ENCODE results near the gene IGSF9. TPM values are rescaled to one million over a fixed set of nuclear protein-coding genes. Genes with fewer than 3 reads are reported as not detected.

IGSF9 gene
- total and polyA plus RNA-seq, 2 of the 13 experiments (the other 11 are each of a cell fraction or from before 2014, with no cell fraction given), result 0.03 TPM; not detected in 1

DNA sequence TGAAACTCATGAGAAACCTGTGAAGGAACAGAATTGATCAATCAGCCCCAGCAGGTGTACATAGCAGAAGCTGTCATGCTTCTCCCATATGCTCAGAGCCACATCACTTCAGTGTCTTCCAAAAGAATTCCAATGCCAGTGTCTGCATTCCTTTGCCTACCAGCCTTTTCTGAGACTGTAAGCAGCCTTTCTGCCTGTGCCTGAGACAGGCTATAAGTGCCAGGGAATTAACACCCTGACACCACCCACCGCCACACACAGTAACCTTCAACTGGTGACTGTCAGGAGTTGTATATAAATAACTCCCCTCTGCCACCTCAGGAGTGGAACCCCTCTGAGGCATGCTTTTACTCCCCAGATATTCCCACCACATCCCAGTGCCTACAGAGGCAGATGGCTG is 46.7 kb upstream of the IGSF9 start:
- no peak overlapping the region for H3K27ac ChIP-seq (ENCODE audit: extremely low read length, insufficient read depth, low read length)

More for the DNA sequence above, 46.7 kb upstream of the IGSF9 start:
- Histone ChIP-seq H3K4me3 (replicated peaks in 1 of 3; ENCODE audit: insufficient read depth in 1 of 3, low read depth in 2 of 3, low read length in 3 of 3) (no peak overlapping the region), H2AFZ (ENCODE audit: low read length) (no peak overlapping the region), H3K9ac (ENCODE audit: insufficient read depth, low read depth, low read length) (no peak overlapping the region), H4K20me1 (ENCODE audit: insufficient read depth, low read length) (no peaks in the 10 kb centered on the region), H3K27me3 (ENCODE audit: control insufficient read depth in 1 of 2, insufficient read depth in 2 of 2, low read length in 2 of 2) (no peaks in the 10 kb centered on the region), H3K4me2 (ENCODE audit: low read depth, low read length) (no peak overlapping the region), H3K4me1 (ENCODE audit: insufficient read depth, low read length) (peaks cover 8% of the 10 kb centered on the region; the same call in 1 of the 2 replicates), H3K79me2 (ENCODE audit: insufficient read depth, low read length) (no peaks in the 10 kb centered on the region), H3K36me3 (replicated peaks in 1 of 2; ENCODE audit: control insufficient read depth in 1 of 2, insufficient read depth in 2 of 2, low read length in 2 of 2) (no peaks in the 10 kb centered on the region), H3K9me3 (ENCODE audit: low read length) (no peaks in the 10 kb centered on the region)
- TF ChIP-seq ZNF607 (CRISPR knock-in tag; IDR thresholded peaks at IDR 0.05; ENCODE audit: borderline replicate concordance), result no peak
- TF ChIP-seq CEBPG (CRISPR knock-in tag; IDR thresholded peaks at IDR 0.05), result no peak
- TF ChIP-seq, protein P1, sequence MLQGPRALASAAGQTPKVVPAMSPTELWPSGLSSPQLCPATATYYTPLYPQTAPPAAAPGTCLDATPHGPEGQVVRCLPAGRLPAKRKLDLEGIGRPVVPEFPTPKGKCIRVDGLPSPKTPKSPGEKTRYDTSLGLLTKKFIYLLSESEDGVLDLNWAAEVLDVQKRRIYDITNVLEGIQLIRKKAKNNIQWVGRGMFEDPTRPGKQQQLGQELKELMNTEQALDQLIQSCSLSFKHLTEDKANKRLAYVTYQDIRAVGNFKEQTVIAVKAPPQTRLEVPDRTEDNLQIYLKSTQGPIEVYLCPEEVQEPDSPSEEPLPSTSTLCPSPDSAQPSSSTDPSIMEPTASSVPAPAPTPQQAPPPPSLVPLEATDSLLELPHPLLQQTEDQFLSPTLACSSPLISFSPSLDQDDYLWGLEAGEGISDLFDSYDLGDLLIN (CRISPR knock-in tag; IDR thresholded peaks at IDR 0.05; ENCODE audit: borderline replicate concordance), result no peak
- no peak for TF ChIP-seq REL (CRISPR knock-in tag; conservative IDR thresholded peaks at IDR 0.05)
- TF ChIP-seq, protein P2, sequence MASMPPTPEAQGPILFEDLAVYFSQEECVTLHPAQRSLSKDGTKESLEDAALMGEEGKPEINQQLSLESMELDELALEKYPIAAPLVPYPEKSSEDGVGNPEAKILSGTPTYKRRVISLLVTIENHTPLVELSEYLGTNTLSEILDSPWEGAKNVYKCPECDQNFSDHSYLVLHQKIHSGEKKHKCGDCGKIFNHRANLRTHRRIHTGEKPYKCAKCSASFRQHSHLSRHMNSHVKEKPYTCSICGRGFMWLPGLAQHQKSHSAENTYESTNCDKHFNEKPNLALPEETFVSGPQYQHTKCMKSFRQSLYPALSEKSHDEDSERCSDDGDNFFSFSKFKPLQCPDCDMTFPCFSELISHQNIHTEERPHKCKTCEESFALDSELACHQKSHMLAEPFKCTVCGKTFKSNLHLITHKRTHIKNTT (CRISPR knock-in tag; IDR thresholded peaks at IDR 0.05), result no peak
- TF ChIP-seq ZNF569 (CRISPR knock-in tag; IDR thresholded peaks at IDR 0.05; ENCODE audit: borderline replicate concordance), result no peak
- TF ChIP-seq NFYB (CRISPR knock-in tag; IDR thresholded peaks at IDR 0.05), result no peak
- TF ChIP-seq POLR2AphosphoS5 (IDR thresholded peaks at IDR 0.05; ENCODE audit: low read depth, low read length), result no peak
- TF ChIP-seq FOXC1 (CRISPR knock-in tag; IDR thresholded peaks at IDR 0.05; ENCODE audit: borderline replicate concordance), result no peak
- no peak for TF ChIP-seq MTF1 (CRISPR knock-in tag; IDR thresholded peaks at IDR 0.05)
- TF ChIP-seq ISL2 (CRISPR knock-in tag; IDR thresholded peaks at IDR 0.05), result no peak
- no peak for TF ChIP-seq SAP130 (CRISPR knock-in tag; IDR thresholded peaks at IDR 0.05; ENCODE audit: low read depth)
- no peak for TF ChIP-seq JUN (CRISPR knock-in tag; IDR thresholded peaks at IDR 0.05)
- no peak for TF ChIP-seq KMT2B (CRISPR knock-in tag; IDR thresholded peaks at IDR 0.05)
- TF ChIP-seq ZBTB42 (CRISPR knock-in tag; IDR thresholded peaks at IDR 0.05), result no peak
- no peak for TF ChIP-seq HOXA7 (CRISPR knock-in tag; IDR thresholded peaks at IDR 0.05)
- no peak for TF ChIP-seq KAT7 (CRISPR knock-in tag; IDR thresholded peaks at IDR 0.05; ENCODE audit: borderline replicate concordance)
- TF ChIP-seq PTBP1 (IDR thresholded peaks at IDR 0.05; ENCODE audit: low read depth, low read length, poor library complexity, severe bottlenecking), result no peak
- TF ChIP-seq, protein P3, sequence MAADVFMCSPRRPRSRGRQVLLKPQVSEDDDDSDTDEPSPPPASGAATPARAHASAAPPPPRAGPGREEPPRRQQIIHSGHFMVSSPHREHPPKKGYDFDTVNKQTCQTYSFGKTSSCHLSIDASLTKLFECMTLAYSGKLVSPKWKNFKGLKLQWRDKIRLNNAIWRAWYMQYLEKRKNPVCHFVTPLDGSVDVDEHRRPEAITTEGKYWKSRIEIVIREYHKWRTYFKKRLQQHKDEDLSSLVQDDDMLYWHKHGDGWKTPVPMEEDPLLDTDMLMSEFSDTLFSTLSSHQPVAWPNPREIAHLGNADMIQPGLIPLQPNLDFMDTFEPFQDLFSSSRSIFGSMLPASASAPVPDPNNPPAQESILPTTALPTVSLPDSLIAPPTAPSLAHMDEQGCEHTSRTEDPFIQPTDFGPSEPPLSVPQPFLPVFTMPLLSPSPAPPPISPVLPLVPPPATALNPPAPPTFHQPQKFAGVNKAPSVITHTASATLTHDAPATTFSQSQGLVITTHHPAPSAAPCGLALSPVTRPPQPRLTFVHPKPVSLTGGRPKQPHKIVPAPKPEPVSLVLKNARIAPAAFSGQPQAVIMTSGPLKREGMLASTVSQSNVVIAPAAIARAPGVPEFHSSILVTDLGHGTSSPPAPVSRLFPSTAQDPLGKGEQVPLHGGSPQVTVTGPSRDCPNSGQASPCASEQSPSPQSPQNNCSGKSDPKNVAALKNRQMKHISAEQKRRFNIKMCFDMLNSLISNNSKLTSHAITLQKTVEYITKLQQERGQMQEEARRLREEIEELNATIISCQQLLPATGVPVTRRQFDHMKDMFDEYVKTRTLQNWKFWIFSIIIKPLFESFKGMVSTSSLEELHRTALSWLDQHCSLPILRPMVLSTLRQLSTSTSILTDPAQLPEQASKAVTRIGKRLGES (CRISPR knock-in tag; IDR thresholded peaks at IDR 0.05; ENCODE audit: borderline replicate concordance), result no peak
- TF ChIP-seq ZNF749 (CRISPR knock-in tag; IDR thresholded peaks at IDR 0.05; ENCODE audit: borderline replicate concordance), result no peak
- no peak for DNase-seq (ENCODE audit: low spot score)
- CTCF ChIA-PET (ENCODE audit: low intra/inter-chr PET ratio, low total read pairs), result no interaction called here
- no peak for FAIRE-seq
- WGBS (ENCODE audit: low lambda C conversion rate), result 50% methylated on average over 1 of the region's 1 CpG
- intact Hi-C loops (cut with micrococcal nuclease; ENCODE audit: unreplicated experiment), result no loop called here
- in situ Hi-C loops (cut with HindIII; ENCODE audit: extremely low pct_ligation_motif_present, low pct_unique_long_range_greater_than_20kb), result no loop called here
- POLR2A ChIA-PET, result no interaction called here
- no peak for ATAC-seq
- no TSS peak for BruUV-seq (replicated peaks)
